HL-60 (cell line): Measurements from ENCODE around the gene RAB31.

Experiments used
- DNase-seq, 2 experiments: peaks; one replicate each; pipeline ENCODE4 v3.0.0-alpha.2; 2010 to 2020; ENCODE audit warnings: low read depth in 1 of 2, low spot score in 1 of 2
- H3K27ac ChIP-seq: fragments of 250-450 bp; sonication (Bioruptor Pico); replicated peaks from 2 replicates; pipeline ENCODE4 v1.5.1; 2020; ENCODE audit warnings: mild to moderate bottlenecking, moderate library complexity
- H3K27me3 ChIP-seq: fragments of 250-450 bp; sonication (Bioruptor Pico); 2 replicates; pipeline ENCODE4 v1.5.1; 2021; ENCODE audit warnings: mild to moderate bottlenecking, moderate library complexity; ENCODE audit not compliant: insufficient read depth, poor library complexity, severe bottlenecking
- H3K4me3 ChIP-seq: replicated peaks from 2 replicates; pipeline ENCODE4 v1.5.1; 2011; ENCODE audit warnings: mild to moderate bottlenecking, control low read depth, low read length; ENCODE audit not compliant: insufficient read depth
- CTCF ChIP-seq: IDR thresholded peaks from one replicate; pipeline ENCODE4 v1.5.1; 2011; ENCODE audit warnings: low read length, control low read depth, inconsistent platforms; ENCODE audit not compliant: insufficient read depth
- GABPA ChIP-seq: IDR thresholded peaks from 2 replicates; pipeline ENCODE4 v1.6.1; 2012; ENCODE audit warnings: low read depth
- POLR2AphosphoS5 ChIP-seq: IDR thresholded peaks from 2 replicates; pipeline ENCODE4 v1.6.1; 2012; ENCODE audit warnings: low read depth
- REST ChIP-seq: IDR thresholded peaks from 2 replicates; pipeline ENCODE4 v1.6.1; 2012; ENCODE audit warnings: low read depth; ENCODE audit not compliant: insufficient replicate concordance
- SPI1 ChIP-seq: IDR thresholded peaks from 2 replicates; pipeline ENCODE4 v1.6.1; 2012; ENCODE audit warnings: low read depth, mild to moderate bottlenecking, borderline replicate concordance

The RAB31 gene

GRCh38 chr18:9708434-9709303, 568 bp downstream of the RAB31 start:
- no peaks in the 10 kb centered on the region for H3K27me3 ChIP-seq
- TF ChIP-seq POLR2AphosphoS5: 0 out of 2 replicates have a peak, but pooled peaks have one; percentile 18
- TF ChIP-seq REST: no peak
- peak overlapping the region; percentile 87 for H3K4me3 ChIP-seq
- H3K27ac ChIP-seq: peak overlapping the region; percentile 83
- DNase-seq: no peak

- peak overlapping the region; percentile 87 for H3K4me3 ChIP-seq
- H3K27ac ChIP-seq: peak overlapping the region; percentile 83
- peak in 1 of 2 experiments; percentile 48 for DNase-seq
- TF ChIP-seq CTCF (no peak), SPI1 (peak; percentile 91; the same call in 1 of the 2 replicates)
- H3K27me3 ChIP-seq: no peaks in the 10 kb centered on the region
These were observed 1.3 kb downstream of the RAB31 start for GRCh38 chr18:9709304-9709877.

- Histone ChIP-seq H3K27me3 (no peaks in the 10 kb centered on the region), H3K27ac (peak overlapping the region; percentile 83; the same call in 1 of the 2 replicates), H3K4me3 (peak overlapping the region; percentile 87)
- no peak for DNase-seq
- TF ChIP-seq SPI1 (no peak), GABPA (no peak), REST (no peak), CTCF (no peak), POLR2AphosphoS5 (no peak)
These were observed 1.9 kb downstream of the RAB31 start for GRCh38 chr18:9710037-9710436.

GRCh38 chr18:9711361-9712129, 3.4 kb downstream of the RAB31 start:
- peak overlapping the region; percentile 64 for H3K27ac ChIP-seq
- TF ChIP-seq CTCF (no peak), REST (no peak), POLR2AphosphoS5 (peak; percentile 45), GABPA (no peak), SPI1 (peak; percentile 77; the same call in 1 of the 2 replicates)
- no peak overlapping the region; the same call in 1 of the 2 replicates for H3K4me3 ChIP-seq
- H3K27me3 ChIP-seq: no peaks in the 10 kb centered on the region
- DNase-seq: peak in 1 of 2 experiments; percentile 87
